PC-9 (cell line): ENCODE results near the gene IGSF21.

Experiments used
- CTCF ChIP-seq: fragments of 200-600 bp; sonication (generic); conservative IDR thresholded peaks from 2 replicates; pipeline ENCODE4 v1.6.1; 2017; ENCODE audit warnings: mixed run types, antibody characterized with exemption, mild to moderate bottlenecking, moderate library complexity
- EZH2 ChIP-seq: fragments of 200-600 bp; sonication (generic); IDR thresholded peaks from 2 replicates; pipeline ENCODE4 v1.8.0; 2017; ENCODE audit warnings: antibody characterized with exemption, low read depth

GRCh38 chr1:18413541-18414305 lies 306.1 kb downstream of the IGSF21 start:
- TF ChIP-seq EZH2 (no peak), CTCF (no peak)
